Left lung (tissue), 10 donors: Measurements from ENCODE around the gene TRIM29. TPM values are rescaled to one million over a fixed set of nuclear protein-coding genes. Genes with fewer than 3 reads are reported as not detected.

Experiments
- ATAC-seq: fragments of 200-7000 bp; cut with Tn5 transposase; one replicate; pipeline ENCODE4 v1.9.1; 2020; ENCODE audit warnings: moderate library complexity
- DNase-seq, 4 donors: peaks; one replicate each; pipeline ENCODE4 v3.0.0-alpha.2; 2013 to 2020
- H3K27ac ChIP-seq, 2 donors: fragments of 200-600 bp; sonication (generic) in 1 of 2; one replicate each; pipeline versions ENCODE4 v1.5.0 to v1.8.0; 2020 to 2021
- H3K27me3 ChIP-seq, 2 donors: fragments of 200-600 bp; sonication (generic) in 1 of 2; one replicate each; pipeline versions ENCODE4 v1.5.0 to v1.8.0; 2020 to 2021
- H3K36me3 ChIP-seq, 2 donors: fragments of 200-600 bp; sonication (generic) in 1 of 2; one replicate each; pipeline versions ENCODE4 v1.5.0 to v1.8.0; 2020 to 2021
- H3K4me1 ChIP-seq, 2 donors: fragments of 200-600 bp; one replicate each; pipeline ENCODE4 v1.8.0; 2021
- H3K4me3 ChIP-seq, 2 donors: fragments of 200-600 bp; sonication (generic) in 1 of 2; one replicate each; pipeline versions ENCODE4 v1.5.0 to v1.8.0; 2020 to 2021; ENCODE audit warnings: mild to moderate bottlenecking in 1 of 2
- H3K9me3 ChIP-seq, 2 donors: fragments of 200-600 bp; sonication (generic) in 1 of 2; one replicate each; pipeline versions ENCODE4 v1.5.0 to v1.8.0; 2020 to 2021
- CTCF ChIP-seq, 2 donors: fragments of 200-600 bp; sonication (generic) in 1 of 2; IDR thresholded peaks; one replicate each; pipeline versions ENCODE4 v1.5.0 to v1.8.0; 2021; ENCODE audit warnings: antibody characterized with exemption in 2 of 2
- intact Hi-C, 2 donors: fragments of 100-400 bp; cut with DNase I; formaldehyde crosslinking; loops; one replicate each; pipeline versions ENCODE4 v1.11.2 to v1.14.2; 2022
- polyA plus RNA-seq, 6 donors: library from polyadenylated mRNA; unstranded; fragments of 120-200 nt; gene quantifications; one replicate each; pipeline ENCODE4 v1.2.1, GENCODE V29; 2013; ENCODE audit not compliant: insufficient read length in 6 of 6
- total RNA-seq, 2 donors: library from RNA; stranded (reverse); fragmentation: NEBNext Ultra II Directional; extraction: Animal tissue kit (Norgen Biotek cat#: 25700); gene quantifications; one replicate each; pipeline ENCODE4 v1.2.1, GENCODE V29; 2021
- donor health status: DM: no; HTN: yes; CAD: no.
- donor health status: DM: no; HTN: no; CAD: no.

The TRIM29 gene
- total and polyA plus RNA-seq, 8 donors: 0.18 to 5.4 (median 0.56) TPM

GRCh38 chr11:120139316-120140069 is 1.6 kb upstream of the TRIM29 start:
- H3K27me3 ChIP-seq: peaks cover 0 to 39% of the 10 kb centered on the region in 2 donors
- intact Hi-C loops: no loop called here
- no peak for DNase-seq
- H3K4me3 ChIP-seq: no peak overlapping the region
- no peak overlapping the region for H3K27ac ChIP-seq
- no peak for ATAC-seq
- H3K36me3 ChIP-seq: no peaks in the 10 kb centered on the region
- H3K9me3 ChIP-seq: no peaks in the 10 kb centered on the region
- no peak for TF ChIP-seq CTCF (IDR thresholded peaks at IDR 0.05)
- no peaks in the 10 kb centered on the region for H3K4me1 ChIP-seq

- H3K9me3 ChIP-seq: no peaks in the 10 kb centered on the region
- ATAC-seq: no peak
Measured at GRCh38 chr11:120137187-120137610, 714 bp downstream of the TRIM29 start.

GRCh38 chr11:120136356-120136755 is 1.6 kb downstream of the TRIM29 start:
- intact Hi-C loops: no loop called here
- H3K27ac ChIP-seq: no peak overlapping the region
- H3K27me3 ChIP-seq: peaks cover 0 to 12% of the 10 kb centered on the region in 2 donors
- ATAC-seq (no peak), DNase-seq (no peak)
- no peak for TF ChIP-seq CTCF (IDR thresholded peaks at IDR 0.05)
- no peaks in the 10 kb centered on the region for H3K36me3 ChIP-seq
- H3K4me1 ChIP-seq: no peaks in the 10 kb centered on the region
- no peaks in the 10 kb centered on the region for H3K9me3 ChIP-seq
- no peak overlapping the region for H3K4me3 ChIP-seq

More at GRCh38 chr11:120137187-120137610, 714 bp downstream of the TRIM29 start:
- H3K27me3 ChIP-seq: peaks cover 0 to 21% of the 10 kb centered on the region in 2 donors
- no peaks in the 10 kb centered on the region for H3K4me1 ChIP-seq
- DNase-seq: peak in 1 of 4 donors; percentile 74
- H3K27ac ChIP-seq: no peak overlapping the region
- intact Hi-C loops: no loop called here
- TF ChIP-seq CTCF (IDR thresholded peaks at IDR 0.05): no peak
- no peaks in the 10 kb centered on the region for H3K36me3 ChIP-seq
- no peak overlapping the region for H3K4me3 ChIP-seq

GRCh38 chr11:120135838-120136237 is 2.1 kb downstream of the TRIM29 start:
- intact Hi-C loops: no loop called here
- H3K4me1 ChIP-seq: no peaks in the 10 kb centered on the region
- DNase-seq (no peak), ATAC-seq (no peak)
- H3K27ac ChIP-seq: no peak overlapping the region
- H3K9me3 ChIP-seq: no peaks in the 10 kb centered on the region
- no peak overlapping the region for H3K4me3 ChIP-seq
- no peak for TF ChIP-seq CTCF (IDR thresholded peaks at IDR 0.05)
- no peaks in the 10 kb centered on the region for H3K36me3 ChIP-seq
- H3K27me3 ChIP-seq: peaks cover 0 to 11% of the 10 kb centered on the region in 2 donors

GRCh38 chr11:120134931-120135228 is 3.0 kb downstream of the TRIM29 start:
- no peaks in the 10 kb centered on the region for H3K4me1 ChIP-seq
- no peaks in the 10 kb centered on the region for H3K36me3 ChIP-seq
- H3K9me3 ChIP-seq: no peaks in the 10 kb centered on the region
- H3K27me3 ChIP-seq: peaks cover 0 to 11% of the 10 kb centered on the region in 2 donors
- ATAC-seq: no peak
- no peak overlapping the region for H3K4me3 ChIP-seq
- intact Hi-C loops: no loop called here
- no peak overlapping the region for H3K27ac ChIP-seq
- TF ChIP-seq CTCF (IDR thresholded peaks at IDR 0.05): no peak
- no peak for DNase-seq
